H1 (cell line): ENCODE results near the gene CCT6B.

ENCODE experiments used
- CHD2 ChIP-seq: IDR thresholded peaks from 2 replicates; pipeline ENCODE4 v1.6.1; 2012; ENCODE audit warnings: low read length, improper control_type of control experiment
- GABPA ChIP-seq: IDR thresholded peaks from 2 replicates; pipeline ENCODE4 v1.6.1; 2011; ENCODE audit warnings: mild to moderate bottlenecking, low read length, moderate library complexity, borderline replicate concordance; ENCODE audit not compliant: insufficient read depth
- KDM1A ChIP-seq: fragments of 200-600, 300-600 bp; sonication (generic); IDR thresholded peaks from 2 replicates; pipeline ENCODE4 v1.7.1; 2016; ENCODE audit warnings: mild to moderate bottlenecking, low read length, borderline replicate concordance
- KDM5A ChIP-seq: fragments of 200-600 bp; IDR thresholded peaks from 2 replicates; pipeline ENCODE4 v1.7.1; 2012; ENCODE audit warnings: mild to moderate bottlenecking, low read length, inconsistent platforms, mixed read lengths
- MAFK ChIP-seq: IDR thresholded peaks from 2 replicates; pipeline ENCODE4 v1.6.1; 2012; ENCODE audit warnings: low read depth, mild to moderate bottlenecking, improper control_type of control experiment, low read length
- POLR2AphosphoS5 ChIP-seq: IDR thresholded peaks from 2 replicates; pipeline ENCODE4 v1.6.1; 2011; ENCODE audit warnings: low read depth, low read length
- SP1 ChIP-seq: IDR thresholded peaks from 2 replicates; pipeline ENCODE4 v1.6.1; 2011; ENCODE audit warnings: low read depth, low read length
- TF ChIP-seq, protein P1 (sequence below), 3 experiments: IDR thresholded peaks; 1 replicate in 2 of 3; 2 replicates in 1 of 3; pipeline versions ENCODE4 v1.5.1 to v1.6.1; 2011; ENCODE audit warnings: low read length in 3 of 3, mild to moderate bottlenecking in 3 of 3, inconsistent platforms in 2 of 3, low read depth in 1 of 3, moderate library complexity in 1 of 3; ENCODE audit not compliant: insufficient read depth in 1 of 3; ENCODE audit errors: control extremely low read depth in 1 of 3

DNA sequence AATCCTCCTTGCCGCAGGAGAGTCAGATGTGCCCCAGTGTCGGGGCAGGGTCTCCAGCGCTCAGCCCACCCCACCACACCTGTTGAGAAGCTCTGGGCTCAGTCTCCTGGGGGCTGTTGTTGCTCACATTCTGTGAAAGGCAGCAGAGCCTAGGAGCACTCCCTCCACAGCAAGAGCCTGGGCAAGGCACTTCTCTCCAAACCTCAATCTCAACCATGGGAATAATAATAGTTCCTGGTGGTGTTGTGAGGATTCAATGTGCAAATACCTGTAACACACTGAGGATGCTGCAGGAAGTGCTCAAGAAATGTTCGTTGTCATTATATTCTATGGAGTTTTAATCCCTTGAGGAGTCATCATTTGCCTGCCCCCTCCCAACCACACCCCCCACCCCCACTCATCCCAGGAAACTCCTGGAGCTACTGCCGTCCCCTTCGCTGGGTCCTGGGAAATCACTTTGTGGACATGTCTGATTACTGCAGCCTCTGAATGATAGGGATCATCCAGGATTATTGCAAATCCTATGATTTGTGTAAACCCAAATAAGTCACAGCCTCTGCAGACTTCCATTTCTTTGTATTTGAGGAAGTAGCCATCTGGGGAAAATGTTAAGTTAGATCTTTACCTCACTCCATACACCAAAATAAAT, 61.5 kb downstream of the CCT6B start:
- TF ChIP-seq, protein P1, sequence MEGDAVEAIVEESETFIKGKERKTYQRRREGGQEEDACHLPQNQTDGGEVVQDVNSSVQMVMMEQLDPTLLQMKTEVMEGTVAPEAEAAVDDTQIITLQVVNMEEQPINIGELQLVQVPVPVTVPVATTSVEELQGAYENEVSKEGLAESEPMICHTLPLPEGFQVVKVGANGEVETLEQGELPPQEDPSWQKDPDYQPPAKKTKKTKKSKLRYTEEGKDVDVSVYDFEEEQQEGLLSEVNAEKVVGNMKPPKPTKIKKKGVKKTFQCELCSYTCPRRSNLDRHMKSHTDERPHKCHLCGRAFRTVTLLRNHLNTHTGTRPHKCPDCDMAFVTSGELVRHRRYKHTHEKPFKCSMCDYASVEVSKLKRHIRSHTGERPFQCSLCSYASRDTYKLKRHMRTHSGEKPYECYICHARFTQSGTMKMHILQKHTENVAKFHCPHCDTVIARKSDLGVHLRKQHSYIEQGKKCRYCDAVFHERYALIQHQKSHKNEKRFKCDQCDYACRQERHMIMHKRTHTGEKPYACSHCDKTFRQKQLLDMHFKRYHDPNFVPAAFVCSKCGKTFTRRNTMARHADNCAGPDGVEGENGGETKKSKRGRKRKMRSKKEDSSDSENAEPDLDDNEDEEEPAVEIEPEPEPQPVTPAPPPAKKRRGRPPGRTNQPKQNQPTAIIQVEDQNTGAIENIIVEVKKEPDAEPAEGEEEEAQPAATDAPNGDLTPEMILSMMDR (IDR thresholded peaks at IDR 0.05; ENCODE audit: control extremely low read depth in 1 of 3, insufficient read depth in 1 of 3, low read depth in 1 of 3, low read length in 3 of 3), result no peak
- TF ChIP-seq POLR2AphosphoS5 (no peak), SP1 (no peak), KDM1A (no peak), KDM5A (no peak), MAFK (no peak), GABPA (no peak), CHD2 (no peak)
